Daoy (cell line): ENCODE data around the gene CD28. TPM values are rescaled to one million over a fixed set of nuclear protein-coding genes. Genes with fewer than 3 reads are reported as not detected.

Experiments
- DNase-seq: peaks from one replicate; pipeline ENCODE4 v3.0.0-alpha.2; 2015; ENCODE audit warnings: low read depth
- total RNA-seq: library from RNA; depleted of rRNA; stranded (reverse); fragments of >200 nt; shearing (Covaris generic); gene quantifications from 2 replicates; pipeline ENCODE4 v1.2.3, GENCODE V29; 2014

The CD28 gene
- total RNA-seq, 1 experiment from 2014 or later = not detected

DNA sequence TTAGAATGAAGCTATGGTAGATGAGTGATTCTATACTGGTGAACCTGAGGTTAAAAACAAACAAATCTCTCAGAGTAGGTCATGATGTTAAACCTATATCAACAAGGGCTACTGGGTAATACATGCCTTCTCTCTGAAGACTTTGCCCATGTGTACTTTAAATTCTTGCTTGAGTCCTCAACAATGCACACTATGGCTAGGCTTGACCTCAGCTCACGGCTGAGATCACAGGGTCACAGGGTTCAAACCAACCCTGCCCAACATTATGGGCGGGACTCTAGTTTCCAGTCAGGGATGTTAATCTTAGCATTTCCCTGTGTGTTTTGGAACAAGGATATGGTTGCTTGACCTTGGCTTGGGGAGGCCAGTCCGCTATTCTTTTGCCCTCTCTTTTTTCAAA is 7.7 kb downstream of the CD28 start:
- DNase-seq = no peak

DNA sequence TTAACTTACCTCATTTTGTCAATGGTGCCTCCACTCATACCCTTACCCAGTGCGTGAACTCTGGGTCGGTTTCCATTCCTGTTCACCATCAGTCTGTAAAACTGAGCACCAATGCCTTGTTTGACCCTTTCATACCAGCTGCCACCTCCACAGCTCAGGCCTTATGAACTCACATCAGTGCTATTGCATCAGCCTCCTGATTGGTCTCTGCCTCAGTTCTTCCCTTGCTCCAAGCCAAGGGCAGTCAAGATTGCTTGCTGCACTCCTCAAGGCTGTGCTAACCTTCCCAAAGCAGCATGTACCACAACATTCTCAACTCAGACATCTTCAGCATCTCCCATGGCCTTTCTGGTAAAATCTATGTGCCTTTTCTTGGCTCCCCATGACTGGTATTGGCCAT is 9.3 kb downstream of the CD28 start:
- no peak for DNase-seq

- DNase-seq = peak; percentile 32
Observed at GRCh38 chr2:203718087-203718486, 11.6 kb downstream of the CD28 start.

DNA sequence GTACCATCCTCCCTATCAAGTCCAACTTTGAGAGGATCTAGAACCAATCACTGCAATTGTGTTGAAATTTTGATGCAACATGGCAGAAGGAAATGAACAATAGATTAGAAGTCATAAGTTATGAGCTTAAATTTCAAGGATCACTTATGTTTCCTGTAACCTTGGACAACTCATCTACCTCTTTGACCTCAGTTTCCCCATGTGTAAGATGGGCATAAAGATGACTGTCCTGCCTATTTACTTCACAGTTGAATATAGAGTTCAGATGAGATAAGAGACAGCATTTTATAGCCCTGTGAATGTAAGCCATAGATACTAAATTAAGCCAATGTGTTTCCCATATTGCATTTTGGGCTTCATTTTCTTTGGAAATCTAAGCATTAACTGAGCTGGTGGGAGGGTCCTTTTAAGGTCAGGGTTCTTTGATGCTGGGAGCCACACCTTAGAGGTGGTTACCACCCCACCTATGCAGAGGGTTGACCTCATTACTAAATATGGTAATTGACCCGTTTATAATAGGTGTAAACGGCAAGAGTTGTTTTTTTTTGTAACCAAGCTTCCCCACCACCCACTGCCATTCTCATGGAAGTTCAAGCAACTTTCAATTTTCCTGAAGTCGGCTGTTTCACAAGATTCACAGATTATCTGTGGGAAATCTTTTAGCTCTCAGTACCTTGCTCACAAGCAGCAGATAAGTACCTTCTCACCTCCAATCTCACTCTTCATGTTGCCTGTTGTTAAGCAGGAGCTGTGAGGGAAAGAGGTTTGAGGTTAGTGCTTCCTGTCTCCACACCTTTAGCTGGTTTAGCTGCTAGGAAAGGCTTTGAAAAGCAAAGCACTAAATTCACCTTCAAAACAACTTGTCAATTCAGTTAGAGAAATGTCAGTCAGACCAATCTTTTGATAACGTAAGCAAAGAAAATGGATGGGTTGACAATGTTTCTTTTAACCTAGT is 13.3 kb downstream of the CD28 start:
- no peak for DNase-seq

DNA sequence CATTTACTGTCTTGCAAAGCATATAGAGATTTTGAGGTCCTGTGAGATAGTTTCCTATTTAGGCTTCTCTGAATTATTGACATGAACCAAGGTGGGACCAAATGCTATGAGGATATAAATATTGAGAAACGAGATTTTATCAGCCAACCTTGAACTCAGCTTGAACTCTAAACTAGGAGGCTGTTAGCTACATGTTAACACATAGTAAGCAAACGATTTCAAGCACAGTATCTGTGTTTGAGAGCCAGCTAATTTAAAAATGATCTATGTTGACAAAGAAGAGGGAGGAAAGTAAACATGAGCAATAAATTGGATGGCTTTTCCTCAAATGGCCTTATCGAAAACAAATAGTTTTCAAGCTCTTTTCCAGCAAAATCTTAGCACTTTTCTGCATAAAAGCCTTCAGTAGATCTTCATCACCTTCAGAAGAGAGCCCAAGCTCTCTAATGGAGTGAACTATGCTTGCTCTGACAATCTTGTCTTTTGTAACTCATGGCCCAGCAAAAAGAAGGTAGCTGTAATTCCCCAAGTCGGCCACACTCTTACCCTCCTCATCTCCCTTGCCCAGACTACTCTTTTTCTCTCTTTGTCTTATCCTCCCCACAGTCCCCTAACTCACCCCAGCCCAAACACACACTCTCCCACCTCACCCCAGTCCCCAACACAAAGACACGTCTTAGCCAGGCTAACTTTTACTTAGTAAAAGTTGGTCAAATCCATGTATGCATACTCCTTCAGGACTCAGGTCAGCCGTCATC is 14.7 kb downstream of the CD28 start:
- no peak for DNase-seq

GRCh38 chr2:203721781-203722300 is 15.4 kb downstream of the CD28 start:
- no peak for DNase-seq

DNA sequence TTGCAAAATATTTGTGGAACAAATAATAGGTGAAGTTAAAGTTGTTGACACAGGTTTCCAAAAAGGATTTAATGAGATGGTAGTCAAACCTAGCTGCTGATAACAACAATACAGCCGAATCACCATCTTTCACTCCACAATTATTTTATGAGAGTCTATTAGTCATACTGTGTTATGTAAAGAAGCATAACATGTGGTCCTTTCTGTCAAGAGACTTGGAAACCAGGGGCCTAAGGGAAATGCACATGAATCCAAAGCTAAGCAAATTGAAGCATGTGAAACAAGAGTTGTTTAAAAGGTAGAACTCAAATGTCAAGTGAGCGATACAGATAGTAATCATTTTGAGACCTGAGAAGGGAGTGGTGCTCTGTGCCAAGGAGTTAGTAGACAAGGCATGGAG is 16.0 kb downstream of the CD28 start:
- no peak for DNase-seq

- DNase-seq = no peak
Observed at GRCh38 chr2:203728321-203728720, 21.9 kb downstream of the CD28 start.

DNA sequence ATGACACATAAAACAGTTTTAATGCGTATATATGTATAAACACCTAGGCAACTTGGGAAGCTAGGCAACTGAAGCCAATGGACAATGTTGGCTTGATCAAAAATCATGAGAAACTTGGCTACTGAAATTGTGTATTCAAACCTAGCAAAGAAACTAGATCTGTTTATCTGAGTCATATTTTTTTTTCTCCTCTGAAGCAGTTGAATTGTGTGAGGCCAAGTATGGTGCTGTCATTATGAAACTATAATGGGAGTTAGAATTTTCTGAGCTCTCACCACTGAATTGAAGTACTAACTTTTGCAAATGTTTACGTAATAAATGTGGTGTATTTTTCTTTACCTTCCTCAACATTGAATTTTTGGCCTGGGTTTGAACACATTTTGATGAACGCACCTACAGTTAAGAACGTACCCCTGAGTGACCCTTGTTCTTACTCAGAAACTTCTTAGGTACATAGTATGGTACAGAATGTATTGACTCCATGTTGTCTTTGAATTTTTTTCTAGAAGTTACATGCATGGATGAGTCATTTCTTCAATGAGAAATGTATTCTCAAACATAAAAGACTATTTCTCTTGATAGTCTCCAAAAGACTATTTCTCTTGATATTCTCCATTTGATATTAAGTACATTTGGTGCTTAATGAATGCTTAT is 23.8 kb downstream of the CD28 start:
- no peak for DNase-seq

DNA sequence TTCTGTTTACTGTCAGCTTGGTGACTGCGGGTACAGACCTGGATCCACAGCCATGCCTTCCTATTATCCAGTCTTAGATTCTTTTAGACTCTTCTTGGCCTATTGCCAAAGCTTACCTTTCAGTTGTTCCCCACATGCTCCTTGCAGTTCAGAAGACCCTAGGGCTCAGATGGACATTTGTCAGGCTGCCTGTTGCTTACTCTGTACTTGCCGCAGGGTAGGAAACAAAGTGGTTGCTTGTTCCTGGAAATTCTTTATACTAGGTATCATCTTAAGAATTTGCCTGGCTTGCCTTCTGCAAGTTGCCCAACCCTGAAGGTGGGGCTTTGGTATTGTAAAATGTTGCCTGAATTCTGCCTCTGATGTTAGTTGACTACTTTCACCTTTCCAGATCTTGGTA is 24.4 kb downstream of the CD28 start:
- DNase-seq = no peak

DNA sequence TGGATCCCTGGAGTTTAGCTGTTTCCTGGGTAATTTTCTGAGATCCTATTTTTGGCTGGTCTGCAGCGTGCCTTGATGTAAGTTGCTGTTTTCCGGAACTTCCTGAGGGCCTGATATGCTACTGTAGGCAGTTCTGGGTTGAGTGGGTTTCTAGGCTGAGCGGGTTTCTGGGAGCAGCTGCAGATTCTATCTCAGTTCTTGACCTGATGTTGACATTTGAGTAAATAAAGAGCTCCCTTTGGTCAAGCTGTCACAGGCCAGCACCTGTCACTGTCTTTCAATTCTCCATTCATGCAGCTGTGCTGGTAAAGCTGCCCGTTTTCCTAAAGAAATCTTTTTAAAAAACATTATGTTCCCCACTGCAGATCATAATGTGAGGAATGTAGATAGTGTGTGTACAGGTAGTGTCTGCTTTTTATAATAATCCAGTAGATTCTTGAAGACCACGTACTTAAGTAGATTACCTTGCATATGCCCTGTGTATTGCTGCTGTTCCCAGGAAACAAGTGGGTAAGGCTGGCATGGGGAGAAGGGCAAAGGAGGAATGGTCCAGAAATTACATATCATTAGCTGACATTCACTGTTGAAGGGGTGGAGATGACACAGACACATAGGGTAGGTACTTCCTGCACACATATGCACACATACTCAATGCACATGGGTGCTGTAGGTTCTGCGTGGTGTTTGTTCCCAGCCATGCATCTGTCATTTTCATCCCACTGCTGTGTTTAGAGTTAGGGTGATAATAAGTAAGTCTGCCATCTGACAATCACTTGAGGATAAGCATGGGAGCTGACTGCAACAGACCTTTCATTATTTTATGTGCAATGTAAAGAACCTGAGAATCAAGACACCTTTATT is 25.9 kb downstream of the CD28 start:
- no peak for DNase-seq

DNA sequence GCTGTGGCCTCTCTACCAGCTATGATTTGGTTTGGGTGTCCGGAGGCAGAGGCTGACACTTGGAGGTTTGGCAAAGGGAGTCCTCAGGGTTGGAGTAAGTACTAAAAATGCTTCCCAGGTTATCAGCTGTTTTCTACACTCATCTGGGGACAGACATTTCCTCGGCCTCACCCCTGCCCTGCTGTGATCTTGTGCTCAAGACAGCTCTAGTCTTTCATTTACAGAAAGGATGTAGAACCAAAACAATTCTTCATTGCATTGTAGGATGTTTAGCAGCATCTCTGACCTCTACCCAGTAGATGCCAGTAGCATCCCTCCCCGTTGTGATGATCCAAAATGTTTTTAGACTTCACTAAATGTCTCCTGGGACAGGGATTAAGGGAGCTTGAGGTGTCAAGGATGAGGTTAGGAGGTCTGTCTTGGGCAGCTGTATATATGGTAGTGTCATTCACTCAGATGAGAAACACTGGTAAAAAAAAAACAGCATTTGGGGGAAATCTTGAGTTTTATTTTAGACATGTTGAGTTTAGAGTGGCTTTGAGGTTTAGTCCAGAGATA is 26.6 kb downstream of the CD28 start:
- no peak for DNase-seq

DNA sequence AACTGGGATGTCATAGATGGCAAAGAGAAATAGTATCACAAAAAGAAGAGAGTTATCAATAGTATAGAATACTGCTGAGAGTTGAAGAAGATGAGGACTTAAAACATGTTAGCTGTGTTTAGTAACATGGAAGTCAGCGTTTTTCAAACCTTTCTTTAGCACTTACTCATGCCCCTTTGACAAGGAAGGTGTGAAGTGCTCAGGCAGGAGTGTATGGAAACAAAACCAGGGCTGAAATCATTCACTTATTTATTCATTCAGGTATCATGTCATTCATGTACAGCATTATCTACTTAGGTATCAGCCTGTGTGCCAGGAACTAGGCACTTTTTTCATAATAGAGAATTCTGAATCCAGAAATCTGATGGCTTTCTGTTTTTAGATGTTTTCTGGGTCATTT is 27.2 kb downstream of the CD28 start:
- DNase-seq = no peak

GRCh38 chr2:203734276-203734983 is 28.0 kb downstream of the CD28 start:
- DNase-seq = no peak

DNA sequence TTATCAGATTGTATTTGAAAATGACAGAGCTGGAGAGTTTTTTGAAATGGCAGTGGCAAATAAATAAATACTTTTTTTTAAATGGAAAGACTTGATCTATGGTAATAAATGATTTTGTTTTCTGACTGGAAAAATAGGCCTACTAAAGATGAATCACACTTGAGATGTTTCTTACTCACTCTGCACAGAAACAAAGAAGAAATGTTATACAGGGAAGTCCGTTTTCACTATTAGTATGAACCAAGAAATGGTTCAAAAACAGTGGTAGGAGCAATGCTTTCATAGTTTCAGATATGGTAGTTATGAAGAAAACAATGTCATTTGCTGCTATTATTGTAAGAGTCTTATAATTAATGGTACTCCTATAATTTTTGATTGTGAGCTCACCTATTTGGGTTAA is 30.9 kb downstream of the CD28 start:
- no peak for DNase-seq

DNA sequence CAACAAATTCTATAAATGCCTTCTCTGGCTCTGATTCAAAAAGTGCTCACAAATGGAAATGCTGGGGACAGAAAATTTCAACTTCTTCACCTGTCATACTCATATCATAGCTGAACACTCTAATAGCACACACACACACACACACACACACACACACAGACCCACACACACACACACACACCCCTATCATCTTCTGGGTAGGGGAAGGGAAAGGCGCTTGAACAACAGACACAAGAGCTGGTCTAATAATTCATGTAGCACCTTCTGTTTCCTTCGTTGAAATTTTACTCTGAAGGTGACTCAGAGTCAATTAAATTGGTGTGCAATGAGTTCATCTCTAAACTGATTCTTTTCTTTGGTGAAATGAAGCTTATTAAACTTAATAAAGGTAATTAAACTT is 32.9 kb downstream of the CD28 start:
- no peak for DNase-seq

- no peak for DNase-seq
Observed at GRCh38 chr2:203740871-203741281, 34.4 kb downstream of the CD28 start.

DNA sequence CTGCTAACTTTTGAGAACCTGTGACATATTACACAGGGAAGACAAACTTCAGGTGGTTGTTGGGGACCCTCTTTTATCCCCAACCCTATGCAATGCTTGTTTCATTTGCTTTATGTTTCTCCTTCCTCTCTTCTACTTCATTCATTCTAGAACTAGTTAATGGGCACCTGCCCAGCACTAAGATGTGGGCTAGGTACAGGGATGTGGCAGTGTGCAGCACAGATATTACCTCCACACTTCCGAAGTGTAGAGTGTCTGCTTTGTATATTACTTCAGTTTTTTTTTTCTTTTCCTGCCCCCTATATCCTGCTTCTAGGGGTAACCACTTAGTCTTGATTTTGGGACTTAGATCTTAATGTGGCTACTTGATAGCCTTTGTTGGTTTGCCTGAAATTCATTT is 35.1 kb downstream of the CD28 start:
- DNase-seq = no peak

DNA sequence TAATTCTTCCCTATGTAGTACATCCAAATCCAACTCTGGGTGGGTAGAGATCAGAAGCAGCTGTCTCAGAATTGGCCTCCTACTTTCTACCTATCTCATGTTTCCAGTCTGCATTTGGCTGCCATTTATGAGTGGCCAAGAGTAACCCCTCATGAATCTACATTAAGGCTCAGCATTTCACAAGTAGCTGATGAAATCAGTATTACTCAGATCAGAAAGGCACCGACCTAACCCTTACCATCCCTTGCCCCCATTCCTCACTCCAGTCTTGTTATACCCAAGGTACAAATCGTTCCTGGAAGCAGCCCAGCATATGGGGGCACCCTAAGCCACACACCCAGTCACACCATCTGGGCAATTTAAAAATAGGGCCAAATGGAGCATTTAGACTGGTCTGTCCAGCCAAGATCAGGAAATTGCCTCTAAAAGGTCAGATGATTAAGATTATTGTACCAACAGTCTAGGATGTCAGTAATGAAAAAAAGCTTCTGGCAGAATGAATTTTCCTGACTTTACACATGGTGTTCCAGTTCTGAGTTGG is 37.1 kb downstream of the CD28 start:
- no peak for DNase-seq

GRCh38 chr2:203744091-203744490 is 37.7 kb downstream of the CD28 start:
- DNase-seq = no peak
